ENCODE data around the gene FADS3. TPM values are rescaled to one million over a fixed set of nuclear protein-coding genes. Genes with fewer than 3 reads are reported as not detected.

The FADS3 gene
- total RNA-seq, 1 donor from 2014 or later, result 24.8 TPM

DNA sequence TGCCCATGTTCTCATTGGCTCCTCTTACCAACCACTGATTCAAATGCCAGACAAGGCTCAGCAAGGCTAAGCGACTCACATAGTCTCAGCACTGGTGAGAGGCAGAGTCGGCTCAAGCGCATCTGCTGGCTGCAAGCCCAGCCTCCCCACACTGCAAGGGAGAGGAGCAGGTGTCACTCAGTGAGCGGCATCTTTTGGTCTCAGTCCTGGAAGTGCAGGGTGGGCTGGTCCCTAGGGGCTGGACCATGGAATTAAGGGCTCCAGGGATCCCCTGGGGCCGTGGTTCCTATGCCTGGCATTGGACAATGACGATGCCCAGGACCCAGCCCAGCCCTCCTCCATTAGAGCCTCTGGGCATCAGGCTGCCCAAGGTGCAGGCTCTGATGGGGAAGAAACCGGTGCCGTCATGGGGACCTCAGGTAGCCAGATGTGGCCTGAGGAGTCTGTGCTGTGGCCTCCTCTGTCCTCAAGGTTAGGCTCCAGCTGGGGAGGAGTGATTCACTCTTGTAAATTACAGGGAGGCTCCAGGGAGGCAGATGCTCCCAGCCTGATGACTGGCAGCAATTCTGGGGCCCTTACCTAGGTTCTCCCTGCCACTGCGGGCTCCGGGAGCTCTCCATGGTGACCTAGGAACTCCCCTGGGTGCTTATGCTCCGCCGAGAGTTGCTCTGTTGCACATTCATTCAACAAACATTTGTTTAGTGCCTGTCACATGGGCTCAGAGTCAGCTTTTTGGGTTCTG is 35.2 kb downstream of the FADS3 start:
- no peak for DNase-seq

DNA sequence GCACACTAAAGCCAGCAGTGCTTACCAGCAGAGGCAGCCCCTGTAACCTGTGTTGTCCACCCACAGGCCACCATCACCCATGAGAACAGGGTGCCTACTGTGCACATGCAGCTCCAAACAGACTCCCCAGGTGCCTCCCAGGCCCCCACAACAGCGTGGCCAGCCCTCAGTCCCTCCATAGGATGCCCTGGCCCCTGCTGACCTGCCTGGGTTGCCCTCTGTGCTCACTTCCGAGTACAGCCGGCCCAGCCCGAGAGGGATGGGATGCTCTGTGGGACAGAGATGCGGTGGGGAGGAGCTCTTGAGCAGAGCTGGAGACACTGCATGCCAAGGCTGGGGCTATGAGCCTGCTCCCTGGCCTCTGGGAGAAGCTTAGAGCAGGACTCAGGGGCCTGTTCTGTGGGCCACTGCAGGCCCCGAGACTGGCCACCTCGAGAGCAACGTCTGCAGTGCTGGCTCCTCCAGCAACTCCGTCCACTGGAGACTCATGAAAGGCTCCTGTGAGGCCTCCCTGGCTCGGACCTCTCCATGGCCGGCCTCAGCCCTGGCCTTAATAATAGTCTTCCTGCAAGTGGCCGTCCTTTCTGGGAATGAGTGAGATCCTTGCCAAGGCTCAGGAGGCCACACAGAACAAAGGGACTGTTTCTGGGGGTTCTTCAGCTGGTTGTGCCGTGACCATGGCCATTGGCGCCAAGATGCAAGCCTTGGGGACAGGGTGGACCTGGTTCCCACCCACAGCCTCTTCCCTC is 36.2 kb downstream of the FADS3 start:
- DNase-seq, result no peak

DNA sequence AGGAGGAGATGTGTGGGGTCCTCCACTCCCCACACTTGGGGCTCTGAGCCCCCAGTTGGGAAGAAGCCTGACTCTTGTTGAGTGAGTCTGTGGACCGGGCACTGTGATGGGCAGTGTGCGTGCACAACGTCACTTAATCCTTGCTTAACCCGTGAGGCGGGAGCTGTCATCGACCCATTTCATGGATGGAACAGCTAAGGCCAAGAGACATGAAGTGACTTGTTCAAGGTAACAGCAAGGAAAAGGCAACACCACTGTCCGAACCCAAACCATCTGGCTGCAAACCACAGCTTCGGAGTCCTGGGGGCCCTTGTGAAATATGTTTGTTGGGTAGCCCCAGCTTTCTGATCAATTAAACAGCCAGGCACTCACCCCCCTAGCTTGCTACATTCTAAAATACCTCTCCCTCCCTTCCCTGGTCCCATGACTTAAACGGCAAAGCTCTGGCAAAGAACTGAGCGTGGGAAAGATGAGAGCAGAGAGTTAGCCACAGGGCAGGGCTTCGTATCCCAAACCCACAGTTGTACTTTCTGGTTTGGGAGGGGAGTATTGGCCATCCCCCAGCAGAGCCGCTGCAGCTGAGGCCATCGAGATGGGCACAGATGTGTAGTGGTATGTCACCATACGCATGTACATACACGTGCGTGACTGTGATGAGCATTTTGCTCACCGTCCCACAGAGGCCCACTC is 37.0 kb downstream of the FADS3 start:
- DNase-seq, result no peak

DNA sequence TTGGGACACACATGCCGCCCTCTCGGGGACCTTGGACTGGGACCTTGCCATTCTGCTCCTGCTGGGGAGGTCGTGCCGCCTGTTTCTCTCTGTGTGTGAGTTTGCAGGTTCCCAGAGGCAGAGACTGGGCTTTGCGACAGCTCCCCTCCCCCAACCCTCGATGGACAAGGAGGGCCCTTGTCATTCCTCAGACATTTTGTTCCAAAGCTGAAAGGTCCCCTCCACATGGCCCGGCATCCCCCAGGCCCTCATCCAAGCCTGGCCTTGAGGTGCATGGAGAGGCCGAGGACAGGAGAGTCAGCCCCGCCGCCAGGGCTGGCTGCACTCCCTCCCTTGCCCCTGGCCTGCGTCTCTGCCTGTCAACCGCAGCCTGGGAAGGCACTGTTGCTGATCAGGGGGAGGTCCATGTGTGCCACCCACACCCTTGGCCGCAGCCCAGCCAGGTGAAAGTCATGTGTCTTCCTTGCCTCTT is 37.6 kb downstream of the FADS3 start:
- no peak for DNase-seq

DNA sequence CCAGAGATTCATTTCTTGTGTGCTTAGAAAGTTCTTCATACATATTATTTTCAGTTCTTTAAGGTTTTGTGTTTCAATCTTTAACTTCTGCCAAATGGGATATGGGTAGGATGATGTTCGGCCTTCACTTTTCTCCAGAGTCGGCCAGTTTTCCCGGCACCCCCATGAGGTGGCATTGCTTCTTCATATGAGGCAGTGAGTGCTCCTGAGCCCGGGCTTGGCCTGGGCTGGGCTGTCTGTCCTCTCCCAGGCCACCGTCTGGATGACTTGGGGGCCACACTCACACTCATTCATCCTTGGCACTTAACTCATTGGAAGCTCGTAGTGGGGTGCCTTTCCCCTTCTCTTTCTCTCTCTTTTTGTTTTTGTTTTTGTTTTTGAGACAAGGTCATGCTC is 39.4 kb downstream of the FADS3 start:
- DNase-seq, result no peak

DNA sequence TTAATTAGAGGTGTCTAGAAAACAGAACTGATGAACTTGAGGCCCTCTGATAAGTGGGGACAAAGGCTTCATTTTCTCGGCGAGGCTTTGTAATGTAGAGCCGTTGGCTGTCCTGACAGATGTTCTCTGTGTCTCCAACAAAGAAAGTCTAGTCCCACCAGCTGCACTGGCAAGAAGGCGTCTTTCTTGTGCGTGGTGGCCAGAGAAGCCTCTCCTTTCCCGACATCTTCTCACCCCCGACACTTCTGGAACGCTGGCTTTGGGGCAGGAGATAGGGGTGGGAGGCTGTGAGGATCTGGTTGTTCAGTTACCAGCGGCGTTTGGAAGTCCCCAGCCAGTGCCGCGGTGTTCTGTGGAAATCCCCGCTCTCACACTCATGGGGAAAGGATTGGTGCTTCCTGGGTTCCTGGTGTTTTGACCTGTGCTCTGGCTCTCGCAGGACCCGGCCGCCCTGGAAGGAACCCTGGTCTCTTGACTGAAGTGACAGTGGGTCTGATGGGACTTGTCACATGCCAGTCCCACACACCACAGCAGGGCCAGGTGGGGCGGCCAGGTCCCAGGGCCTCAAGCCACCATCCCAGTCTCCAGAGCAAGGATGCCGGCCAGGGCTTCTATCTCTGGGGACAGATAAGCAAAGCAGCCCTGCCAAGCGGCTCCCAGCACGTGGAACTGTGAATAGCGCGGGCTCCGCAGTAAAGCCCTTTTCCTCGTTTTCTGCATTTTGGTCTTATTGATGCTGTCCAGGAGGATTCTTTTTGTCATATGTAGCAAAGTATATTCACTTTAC is 40.0 kb downstream of the FADS3 start:
- DNase-seq, result no peak

DNA sequence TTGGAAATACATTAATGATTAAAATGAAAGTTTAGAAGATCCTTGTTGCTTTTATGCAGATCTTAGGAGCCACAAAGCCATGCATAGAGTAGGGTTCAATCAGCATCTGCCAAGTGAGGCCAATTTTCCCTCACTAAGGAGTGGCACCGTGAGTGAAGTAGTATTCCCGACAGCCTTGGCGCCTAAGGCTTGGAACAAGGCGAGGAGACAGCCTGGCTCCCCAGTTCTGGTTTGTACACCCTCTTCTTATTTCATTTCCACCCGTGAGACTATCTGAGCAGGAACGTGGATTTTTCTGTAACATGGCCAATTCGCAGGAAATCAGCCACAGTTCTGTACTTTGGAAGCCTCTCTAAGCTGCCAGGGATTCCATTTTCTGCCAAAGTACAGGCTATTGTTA is 40.7 kb downstream of the FADS3 start:
- no peak for DNase-seq

DNA sequence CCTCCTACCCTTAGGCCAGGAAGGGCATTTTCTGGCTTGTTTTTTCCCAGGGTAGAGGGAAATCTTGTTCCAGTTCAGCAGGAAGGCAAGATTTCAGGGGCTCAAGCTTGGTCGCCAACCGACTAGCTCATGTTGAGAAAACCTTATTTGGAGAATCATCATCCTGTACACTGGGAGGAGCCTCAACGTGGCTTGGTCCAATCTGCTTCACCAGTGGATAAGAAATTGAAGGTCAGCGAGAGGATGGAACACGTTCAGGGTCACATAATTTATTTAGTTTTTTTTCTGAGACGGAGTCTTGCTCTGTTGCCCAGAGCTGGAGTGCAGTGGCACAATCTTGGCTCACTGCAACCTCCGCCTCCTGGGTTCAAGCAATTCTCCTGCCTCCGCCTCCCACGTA is 42.7 kb downstream of the FADS3 start:
- DNase-seq, result no peak

DNA sequence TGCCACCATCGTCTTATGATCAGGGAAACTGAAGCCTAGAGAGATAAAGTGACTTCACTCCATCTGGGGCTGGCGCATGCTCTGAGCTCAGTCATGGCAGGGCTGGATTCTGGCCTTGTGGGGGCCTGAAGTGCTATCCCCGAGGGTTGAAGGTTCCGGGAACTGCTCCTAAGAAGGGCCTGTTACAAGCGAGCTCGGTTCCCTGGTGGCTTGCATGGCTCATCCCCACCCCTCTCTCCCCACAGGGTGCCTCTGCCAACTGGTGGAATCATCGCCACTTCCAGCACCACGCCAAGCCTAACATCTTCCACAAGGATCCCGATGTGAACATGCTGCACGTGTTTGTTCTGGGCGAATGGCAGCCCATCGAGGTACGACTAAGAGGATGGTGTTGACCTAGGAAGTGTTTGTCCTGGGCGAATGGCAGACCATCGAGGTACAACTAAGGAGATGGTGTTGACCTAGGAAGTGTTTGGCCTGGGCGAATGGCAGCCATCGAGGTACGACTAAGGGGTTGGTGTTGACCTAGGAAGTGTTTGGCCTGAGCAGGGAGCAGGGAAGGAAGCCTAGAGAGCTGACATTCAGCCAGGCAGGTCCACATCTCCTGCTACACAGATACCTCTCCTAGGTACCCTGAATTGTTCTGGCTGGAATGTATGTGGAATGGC is 43.3 kb downstream of the FADS3 start:
- DNase-seq, result no peak

DNA sequence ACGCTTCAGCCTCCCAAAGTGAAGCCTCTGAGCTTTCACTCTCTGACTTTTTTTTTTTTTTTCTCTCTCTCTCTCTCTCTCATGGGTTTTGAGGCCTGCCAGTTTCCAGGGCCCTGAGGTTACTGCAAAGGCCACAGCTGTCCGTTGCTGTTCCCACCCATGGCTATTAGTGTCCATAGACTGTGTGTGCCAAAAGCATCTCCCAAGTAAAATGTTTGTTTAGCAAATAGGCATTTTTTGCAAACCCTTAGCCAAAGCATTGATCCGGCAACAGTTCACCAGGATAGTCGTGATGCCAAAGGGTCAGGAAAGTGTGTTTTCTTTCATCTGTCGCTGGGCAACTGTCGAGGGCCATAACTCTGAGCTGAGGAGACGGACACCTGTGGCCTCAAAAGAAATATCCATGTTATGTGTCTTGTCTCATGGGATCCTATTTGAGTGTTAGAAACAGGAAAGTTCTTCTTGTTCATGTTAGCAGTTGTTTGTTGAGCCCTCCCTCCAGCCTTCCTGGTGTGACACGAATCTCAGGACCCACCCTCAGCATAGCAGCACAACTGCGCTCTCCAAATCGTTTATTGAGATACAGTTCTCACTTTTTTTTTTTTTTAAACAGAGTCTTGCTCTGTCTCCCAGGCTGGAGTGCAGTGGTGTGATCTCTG is 44.9 kb downstream of the FADS3 start:
- no peak for DNase-seq

DNA sequence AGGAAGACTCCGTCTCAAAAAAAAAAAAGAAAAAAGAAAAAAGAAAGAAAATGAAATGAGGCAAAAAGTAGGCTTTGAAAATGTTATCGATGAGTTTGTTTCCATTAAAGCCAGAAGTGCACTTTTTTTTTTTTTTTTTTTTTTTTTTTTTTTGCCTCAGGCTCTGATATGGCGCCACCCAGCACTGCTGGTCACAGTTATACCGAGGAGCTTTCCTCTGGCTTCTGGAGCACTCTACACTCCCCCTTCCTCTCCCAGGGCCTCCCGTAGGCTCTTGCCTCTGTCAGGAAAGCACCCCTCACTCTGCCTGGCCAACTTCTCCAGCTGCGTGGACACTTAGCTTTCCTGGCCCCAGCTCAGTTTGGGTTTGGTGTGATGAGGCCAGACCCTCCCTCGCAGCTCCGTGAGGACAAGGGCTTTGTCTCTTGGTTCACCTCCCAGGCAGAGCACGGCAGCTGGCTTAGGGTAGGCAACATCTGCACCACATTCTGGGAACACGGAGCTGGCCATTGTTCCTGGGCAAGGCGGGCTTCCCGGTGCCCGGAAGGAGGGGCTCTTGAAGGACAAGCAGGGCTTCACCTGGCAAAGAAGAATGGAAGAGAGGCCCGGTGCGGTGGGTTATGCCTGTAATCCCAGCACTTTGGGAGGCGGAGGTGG is 46.3 kb downstream of the FADS3 start:
- peak; percentile 15 for DNase-seq

DNA sequence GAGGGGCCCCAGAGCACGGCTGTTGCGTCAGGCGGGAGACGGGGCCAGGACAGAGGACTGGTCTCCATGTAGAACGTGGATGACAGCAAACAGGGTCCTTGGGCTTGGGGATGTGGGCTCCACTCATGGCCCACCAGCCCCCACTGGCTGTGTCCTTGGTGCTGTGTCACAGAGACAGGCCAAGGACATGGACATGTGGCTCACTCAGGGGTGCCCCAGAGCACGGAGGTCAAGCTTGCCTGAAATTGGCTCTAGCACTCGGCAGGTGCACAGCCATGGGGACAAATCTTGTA is 48.9 kb downstream of the FADS3 start:
- no peak for DNase-seq

DNA sequence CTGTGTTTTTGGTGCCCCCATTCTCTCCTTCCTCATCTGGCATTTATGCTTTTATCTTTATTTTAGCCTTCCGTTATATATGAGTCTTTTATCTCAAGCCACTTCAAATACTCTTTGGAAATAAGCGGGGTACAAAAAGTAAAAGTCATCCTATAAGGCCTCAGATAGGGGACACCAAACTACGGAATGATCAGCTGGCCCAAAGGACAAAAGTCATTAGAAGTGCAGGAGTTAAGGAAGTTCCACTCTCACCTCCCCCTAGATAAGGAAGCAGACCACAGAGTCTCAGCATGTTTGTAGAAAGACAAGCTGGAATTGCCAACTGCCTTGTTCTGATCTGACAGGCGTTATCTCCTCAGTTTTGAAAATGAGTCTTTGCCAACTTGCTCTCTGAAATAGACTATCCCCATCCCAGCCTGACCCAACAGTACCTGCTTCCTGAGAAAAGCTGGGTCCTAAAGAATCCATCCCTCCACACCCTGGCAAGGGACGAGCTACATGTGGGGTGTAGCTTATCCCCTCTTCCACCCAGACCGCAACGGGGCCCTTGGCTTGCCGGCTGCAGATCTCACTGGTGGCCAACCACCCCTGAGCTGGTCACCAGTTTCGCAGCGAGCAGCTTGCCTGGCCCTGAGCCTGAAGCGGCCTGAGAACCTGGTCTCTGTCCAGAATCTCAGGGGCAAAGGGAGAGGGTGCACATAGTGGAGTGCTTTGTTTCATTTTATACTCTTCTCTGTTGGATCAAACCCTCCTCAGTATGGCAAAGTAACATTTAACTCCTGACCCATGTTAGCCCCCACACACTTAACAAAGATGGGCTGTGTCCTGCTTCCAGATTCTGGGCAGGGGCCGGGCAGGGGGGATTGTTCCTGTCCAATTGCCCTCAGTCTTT is 49.5 kb downstream of the FADS3 start:
- no peak for DNase-seq

DNA sequence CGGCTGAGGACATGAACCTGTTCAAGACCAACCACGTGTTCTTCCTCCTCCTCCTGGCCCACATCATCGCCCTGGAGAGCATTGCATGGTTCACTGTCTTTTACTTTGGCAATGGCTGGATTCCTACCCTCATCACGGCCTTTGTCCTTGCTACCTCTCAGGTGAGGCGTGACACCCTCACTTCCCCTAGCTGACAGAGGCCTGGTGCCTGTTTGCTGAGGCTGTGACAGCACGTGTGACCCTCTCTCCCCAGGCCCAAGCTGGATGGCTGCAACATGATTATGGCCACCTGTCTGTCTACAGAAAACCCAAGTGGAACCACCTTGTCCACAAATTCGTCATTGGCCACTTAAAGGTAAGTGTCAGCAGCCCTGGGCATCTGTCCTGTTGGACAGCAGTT is 51.0 kb downstream of the FADS3 start:
- no peak for DNase-seq

DNA sequence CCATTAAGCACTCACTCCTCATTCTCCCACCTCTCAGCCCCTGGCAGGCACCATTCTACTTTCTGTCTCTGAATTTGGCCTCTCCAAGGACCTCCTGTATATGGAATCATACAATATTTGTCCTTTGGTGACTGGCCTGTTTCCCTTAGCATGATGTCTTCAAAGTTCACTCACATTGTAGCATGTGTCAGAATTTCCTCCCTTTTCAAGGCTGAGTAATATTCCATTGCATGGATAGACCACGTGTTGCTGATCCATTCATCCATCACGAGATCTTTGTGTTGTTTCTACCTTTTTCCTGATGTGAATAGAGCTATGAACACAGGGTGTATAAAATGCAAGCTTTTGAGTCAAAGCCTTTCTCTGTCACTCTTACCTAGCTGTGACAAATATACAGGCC is 51.6 kb downstream of the FADS3 start:
- no peak for DNase-seq

DNA sequence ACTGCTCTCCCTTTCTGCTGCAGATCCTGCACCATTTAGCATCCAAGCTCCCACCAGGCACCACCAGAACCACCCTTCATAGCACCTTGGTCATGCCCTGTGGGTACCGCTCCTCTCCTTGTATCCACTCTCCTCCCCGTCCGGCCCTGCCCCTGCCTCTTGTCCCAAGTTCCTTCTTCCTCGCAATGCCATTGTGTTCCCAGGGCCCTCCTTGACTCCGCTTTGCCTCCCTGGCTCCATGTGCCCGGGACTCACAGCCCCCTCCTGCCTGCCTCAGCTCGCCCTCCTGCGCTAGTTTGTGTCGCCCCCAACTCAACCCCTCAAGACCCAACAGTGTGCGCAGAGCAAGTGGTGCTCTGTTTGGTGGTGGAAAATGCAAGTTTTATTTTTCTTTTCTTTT is 52.4 kb downstream of the FADS3 start:
- DNase-seq, result no peak

DNA sequence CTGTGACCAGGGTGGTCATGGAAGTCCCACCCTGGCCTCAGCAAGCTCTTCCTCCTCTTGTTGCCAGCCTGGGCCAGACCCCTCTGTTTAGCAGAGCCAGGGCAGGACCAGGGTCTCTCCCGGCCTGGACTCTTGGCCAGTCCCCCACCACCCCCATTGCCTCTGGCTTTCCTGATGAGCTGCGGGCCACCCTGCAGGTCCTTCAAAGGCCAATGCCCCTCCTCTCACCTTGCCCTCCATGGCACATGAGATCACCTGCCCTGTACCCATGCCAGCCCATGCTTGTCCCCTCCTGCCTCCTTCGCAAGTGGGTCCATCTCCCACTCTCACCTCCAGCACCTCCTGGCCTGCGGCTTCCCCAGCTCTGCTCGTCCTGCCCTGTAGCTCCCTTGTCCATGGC is 52.8 kb downstream of the FADS3 start:
- DNase-seq, result no peak

DNA sequence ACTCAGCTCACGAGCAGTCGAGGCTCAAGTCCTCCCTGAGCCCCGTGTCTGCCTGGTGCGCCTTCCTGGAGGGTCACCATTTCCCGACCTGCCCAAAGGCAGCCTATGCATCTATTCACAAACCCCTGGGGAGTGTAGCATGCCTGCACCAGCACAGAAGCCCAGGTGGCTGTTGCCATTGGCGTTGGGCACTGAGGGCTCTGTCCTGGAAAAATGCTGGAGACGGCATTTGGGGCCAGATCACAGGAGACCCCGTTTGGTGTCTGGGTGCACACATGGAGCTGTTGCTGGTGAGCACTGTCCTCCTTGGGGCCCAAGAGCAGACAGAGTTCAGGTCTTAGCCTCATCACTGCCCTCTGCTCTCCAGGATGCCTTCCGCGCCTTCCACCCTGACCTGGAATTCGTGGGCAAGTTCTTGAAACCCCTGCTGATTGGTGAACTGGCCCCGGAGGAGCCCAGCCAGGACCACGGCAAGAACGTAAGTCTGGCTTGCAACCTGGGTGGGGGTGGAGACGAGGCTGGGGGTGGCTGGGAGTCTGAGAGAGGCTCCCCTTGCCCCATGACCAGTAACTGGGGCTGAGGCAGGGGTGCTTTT is 53.8 kb downstream of the FADS3 start:
- DNase-seq, result no peak

DNA sequence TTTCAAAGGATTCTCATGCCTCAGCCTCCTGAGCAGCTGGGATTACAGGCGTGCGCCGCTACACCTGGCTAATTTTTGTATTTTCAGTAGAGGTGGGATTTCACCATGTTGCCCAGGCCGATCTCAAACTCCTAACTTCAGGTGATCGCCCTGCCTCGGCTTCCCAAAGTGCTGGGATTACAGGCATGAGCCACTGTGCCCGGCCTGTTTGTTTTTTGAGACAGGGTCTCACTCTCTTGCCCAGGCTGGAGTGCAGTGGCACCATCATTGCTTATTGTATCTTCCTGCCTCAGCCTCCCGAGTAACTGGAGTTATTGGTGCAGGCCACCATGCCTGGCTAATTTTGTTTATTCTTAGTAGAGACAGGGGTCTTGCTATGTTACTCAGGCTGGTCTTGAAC is 55.2 kb downstream of the FADS3 start:
- DNase-seq, result no peak
